Right ventricle myocardium inferior (tissue), 1 donor: ENCODE measurements around the gene TRIM40. TPM values are rescaled to one million over a fixed set of nuclear protein-coding genes. Genes with fewer than 3 reads are reported as not detected.

ENCODE experiments used
- ATAC-seq: fragments of 200-7000 bp; cut with Tn5 transposase; one replicate; pipeline ENCODE4 v1.9.1; 2020; ENCODE audit warnings: mild to moderate bottlenecking, moderate library complexity
- DNase-seq: peaks from one replicate; pipeline ENCODE4 v3.0.0; 2021; ENCODE audit errors: missing footprints
- intact Hi-C: fragments of 100-400 bp; cut with DNase I; formaldehyde crosslinking; loops from one replicate; pipeline ENCODE4 v1.11.0; 2022
- total RNA-seq: library from RNA; stranded (reverse); fragmentation: NEBNext Ultra II Directional; extraction: Animal tissue kit (Norgen Biotek cat#: 25700); gene quantifications from one replicate; pipeline ENCODE4 v1.2.1, GENCODE V29; 2021
- donor health status: DM: no; HTN: yes; CAD: no; lungs with severe emphysema.

TRIM40 gene
- total RNA-seq, 1 donor from 2014 or later, result not detected

DNA sequence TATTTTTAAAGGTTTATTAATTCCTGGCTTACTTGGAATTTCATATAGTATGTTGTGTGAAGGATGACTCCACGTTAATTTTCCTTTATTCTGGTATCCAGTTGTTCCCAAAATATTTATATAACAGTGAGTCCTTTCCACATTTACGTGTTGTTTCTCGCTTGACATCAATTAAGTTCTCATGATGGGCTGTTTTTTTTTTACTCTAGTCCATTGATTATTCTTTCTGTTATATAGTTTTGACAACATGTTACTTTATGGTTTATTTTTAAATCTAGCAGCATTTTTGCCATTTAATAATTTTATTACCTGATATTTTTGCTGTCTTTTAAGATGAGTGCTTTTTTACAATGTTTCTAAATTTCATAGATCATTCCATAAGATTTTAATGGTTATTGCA, 6.7 kb downstream of the TRIM40 start:
- ATAC-seq (no peak), DNase-seq (no peak)
- intact Hi-C loops, result no loop called here

DNA sequence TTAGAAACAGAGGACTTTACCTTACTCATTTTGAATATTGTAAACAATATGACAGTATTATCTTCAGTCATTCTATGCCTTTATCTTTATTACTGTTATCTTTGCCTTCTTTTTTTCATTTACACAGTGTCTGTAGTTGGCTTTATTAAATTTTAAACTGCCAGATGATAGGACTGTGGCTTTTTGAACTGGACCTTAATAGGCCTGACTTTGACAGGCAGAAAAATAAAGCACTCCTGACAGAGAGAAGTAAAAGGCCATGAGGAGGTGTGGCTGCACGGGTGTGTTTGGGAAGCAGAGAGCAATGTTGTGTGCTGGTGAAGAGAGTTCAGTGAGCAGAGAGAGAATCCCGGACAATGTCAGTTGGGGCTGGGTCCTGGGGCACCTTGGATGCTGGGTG, 7.8 kb downstream of the TRIM40 start:
- intact Hi-C loops, result no loop called here
- DNase-seq (no peak), ATAC-seq (no peak)

DNA sequence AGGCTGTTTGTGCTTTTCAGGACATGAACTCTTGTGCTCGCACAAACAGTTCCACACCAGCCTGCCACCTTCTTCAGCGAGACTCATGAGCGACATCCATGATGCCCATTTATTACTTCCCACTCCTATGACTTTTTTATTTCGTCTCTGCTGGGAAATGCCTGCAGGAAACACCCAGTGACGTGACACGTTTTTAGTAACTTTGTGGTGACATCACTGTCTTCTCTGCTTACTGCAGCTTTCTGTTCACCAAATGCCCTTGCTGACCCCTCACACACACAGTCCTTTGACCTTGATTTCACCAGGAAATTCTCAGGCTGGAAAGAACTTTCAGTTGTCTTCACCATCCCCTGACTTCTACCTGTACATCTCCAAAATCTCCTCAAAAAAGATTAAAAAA, 8.9 kb downstream of the TRIM40 start:
- intact Hi-C loops, result no loop called here
- DNase-seq (no peak), ATAC-seq (no peak)

DNA sequence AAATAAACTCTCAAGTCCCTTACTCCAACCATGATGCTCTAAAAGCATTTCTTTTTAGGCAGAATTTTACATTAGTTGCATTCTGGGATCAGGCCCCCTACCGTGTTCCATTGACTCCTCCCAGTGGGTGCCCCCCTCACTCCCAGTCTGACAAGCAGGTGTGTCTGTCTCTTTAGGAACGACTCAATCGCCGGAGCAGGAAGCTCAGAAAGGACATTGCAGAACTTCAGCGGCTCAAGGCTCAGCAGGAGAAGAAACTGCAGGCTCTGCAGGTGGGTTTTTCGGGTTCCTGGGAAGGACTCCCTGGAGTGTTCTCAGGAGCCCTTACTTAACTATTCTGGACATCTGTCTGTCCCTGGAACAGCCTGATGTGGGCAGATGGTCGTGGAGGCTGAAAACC, 9.9 kb downstream of the TRIM40 start:
- no peak for ATAC-seq

DNA sequence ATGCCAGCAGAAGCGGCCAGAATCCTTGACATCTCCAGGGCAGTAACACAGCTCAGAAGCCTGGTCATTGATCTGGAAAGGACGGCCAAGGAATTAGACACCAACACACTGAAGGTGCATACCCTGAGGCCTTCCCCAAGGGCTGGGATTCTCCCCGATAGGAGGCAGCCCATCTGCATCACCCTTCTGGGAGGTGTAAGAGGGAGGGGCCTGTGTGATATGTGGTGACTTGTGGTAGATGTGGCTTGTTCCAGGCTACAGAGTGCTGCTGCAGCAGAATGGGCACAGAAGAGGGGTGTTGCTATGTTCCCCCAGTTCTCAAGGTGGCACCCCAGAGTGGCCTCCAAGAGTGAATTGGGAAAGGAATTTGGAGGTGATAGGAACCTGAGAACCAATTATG, 11.2 kb downstream of the TRIM40 start:
- no peak for DNase-seq
- ATAC-seq, result no peak
- intact Hi-C loops, result no loop called here

More for the DNA sequence above, 9.9 kb downstream of the TRIM40 start:
- DNase-seq, result no peak
- intact Hi-C loops, result no loop called here

DNA sequence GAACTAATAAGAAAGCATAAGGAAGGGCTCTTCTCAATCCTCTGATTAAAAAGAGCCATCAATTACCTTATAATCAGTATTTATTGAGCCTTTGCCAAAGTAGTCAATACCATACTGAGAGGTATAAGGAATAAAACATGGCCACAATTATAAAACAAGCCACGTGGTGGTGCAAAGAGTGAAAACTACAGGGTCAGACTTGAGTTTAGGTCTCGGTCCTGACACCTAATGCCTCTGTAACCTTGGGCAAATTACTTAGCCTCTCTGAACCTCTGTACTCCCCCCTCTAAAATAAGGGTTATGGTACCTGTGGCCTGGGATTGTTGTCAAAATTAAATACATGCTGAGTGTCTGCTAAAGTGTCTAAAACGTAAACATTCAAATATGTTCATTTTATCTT, 13.3 kb downstream of the TRIM40 start:
- no peak for ATAC-seq
- intact Hi-C loops, result no loop called here
- DNase-seq, result no peak

DNA sequence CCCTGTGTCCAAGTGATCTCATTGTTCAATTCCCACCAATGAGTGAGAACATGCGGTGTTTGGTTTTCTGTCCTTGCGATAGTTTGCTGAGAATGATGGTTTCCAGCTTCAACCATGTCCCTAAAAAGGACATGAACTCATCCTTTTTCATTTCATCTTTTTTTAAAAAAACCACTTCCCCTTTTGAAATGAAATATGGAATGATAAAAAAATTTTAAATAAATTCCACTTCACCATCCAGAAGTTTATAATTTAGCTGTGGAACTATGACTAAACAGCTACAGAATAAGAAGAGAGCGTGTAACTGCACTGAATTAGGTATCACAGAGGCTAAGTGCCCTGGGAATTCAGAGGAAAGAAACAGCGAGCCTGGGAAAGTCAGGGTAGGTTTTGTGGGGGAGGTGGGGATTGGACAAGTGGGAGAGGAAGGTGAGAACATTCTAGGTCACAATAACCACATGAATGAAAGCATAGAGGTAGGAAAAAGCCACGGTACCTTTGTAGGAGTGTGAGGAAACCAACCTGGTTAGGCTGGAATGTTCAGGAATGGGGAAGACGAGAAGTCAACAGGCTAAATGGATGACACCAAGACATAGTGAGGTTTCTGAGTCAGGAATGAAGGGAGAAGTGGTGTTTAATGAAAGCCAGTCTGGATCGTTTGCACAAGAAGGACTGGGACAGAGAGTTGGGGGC, 14.1 kb downstream of the TRIM40 start:
- DNase-seq, result no peak
- ATAC-seq, result no peak
- intact Hi-C loops, result no loop called here

DNA sequence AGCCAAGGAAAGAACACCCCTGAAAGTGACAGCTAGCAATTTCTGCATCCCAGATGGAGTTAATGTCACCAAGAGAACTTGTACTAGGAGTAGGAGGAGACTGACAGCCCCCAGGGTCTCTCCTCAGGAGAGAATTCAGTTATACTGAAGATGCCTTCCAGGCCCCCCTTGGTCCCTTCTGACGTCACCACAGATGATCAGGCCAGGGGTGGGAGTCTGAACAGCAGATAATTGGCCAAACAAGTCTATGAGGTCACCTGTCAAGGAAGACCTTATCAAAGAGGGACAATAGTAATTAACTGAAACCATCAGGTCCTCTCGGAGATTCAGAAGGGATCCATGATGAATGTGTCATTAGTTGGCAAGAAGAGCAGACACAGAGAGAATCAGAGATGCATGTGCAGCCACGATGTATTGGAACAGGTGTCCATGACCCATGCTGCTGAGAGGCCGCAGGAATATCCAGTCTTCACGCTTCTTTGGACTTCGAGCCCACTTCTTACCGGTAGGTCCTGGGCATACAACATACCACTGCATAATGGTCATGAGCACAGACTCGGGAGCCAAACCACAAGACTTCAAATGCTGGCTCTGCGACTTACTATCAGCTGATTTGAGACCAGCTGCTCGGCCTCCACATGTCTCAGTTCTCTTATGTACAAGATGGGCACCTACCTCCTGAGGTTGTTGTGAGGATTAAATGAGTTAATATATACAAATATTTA, 14.9 kb downstream of the TRIM40 start:
- ATAC-seq, result no peak
- intact Hi-C loops, result no loop called here
- DNase-seq, result no peak

DNA sequence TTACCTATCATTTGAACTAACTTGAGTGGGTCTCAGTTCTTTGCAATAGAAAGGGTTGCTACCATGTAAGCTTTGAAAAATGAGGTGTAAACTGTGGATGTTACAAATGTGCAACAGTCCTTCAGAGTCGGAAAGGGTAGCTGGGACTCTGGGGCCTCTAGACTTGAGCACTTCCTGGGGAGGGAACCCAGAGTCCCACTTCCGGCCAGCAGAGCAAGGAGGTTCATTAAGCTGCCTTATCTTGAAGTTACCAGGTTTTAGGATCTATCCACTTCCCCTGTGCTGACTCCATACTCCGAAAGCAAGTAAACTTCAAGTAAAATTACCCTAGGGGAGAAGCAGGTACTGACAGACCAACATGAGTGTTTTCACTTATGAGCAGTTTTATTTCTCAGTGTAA, 15.6 kb downstream of the TRIM40 start:
- no peak for DNase-seq
- intact Hi-C loops, result no loop called here
- ATAC-seq, result no peak

DNA sequence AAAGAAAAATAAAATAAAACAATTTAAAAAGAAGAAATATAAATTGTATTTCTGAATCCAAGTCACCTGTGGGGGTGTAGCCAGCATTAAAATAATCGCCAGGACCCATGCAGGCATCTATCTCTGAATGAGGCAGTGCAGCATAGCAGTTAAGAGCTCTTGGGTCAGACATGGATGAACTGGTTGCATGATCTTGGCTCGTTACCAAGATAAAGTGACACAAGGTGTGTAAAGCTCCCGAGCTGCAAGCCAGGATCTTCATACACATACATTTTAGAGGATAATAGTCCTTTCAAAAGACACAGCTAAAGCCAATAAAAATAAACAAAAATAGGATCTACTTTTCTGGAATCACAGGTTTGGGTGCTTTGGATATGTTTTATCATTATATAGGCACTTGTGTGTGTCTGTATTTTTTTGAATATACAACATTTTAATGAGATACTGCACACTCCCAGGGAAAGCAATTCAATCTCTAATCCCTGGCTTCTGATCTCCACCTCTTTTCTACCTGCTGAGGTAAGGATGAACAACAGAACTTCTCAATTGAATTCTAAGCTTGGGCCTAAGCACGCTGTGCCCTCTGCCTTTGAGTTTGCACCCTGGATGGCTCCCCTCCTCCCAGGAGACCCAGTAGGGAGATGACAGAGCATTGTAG, 16.2 kb downstream of the TRIM40 start:
- ATAC-seq, result no peak
- DNase-seq, result no peak
- intact Hi-C loops, result no loop called here

DNA sequence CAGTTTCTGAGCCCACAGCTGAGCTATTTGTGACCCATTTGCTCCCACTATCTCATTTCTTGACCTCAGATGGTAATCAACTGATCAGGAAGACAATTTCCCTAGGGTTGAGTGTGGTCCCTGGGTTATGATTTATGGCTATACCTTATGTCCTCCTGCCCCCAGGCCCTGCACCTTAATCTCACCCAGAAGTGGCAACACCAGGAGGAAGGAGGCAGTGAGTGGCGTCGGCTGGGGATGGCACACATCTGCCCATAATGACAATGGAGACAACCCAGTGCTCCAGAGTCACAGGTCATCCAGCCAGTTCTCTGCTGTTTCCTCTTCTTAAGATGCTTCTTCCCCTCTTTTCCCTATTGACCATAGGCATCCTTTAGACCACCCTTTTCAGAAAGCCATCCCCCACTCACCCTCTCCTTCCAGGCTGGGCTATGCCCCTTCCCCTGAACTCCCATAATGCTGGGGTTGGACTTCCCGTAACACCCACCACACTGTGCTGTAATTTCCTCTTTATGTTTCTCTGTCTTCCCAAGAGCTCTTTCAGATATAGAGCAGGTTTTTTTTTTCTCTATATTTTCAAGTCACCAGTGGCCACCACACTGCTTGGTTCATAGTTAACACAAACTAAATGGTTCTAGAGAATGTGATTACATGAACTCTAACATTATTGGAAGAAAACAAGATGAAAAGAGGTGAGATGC, 17.1 kb downstream of the TRIM40 start:
- ATAC-seq (no peak), DNase-seq (no peak)
- intact Hi-C loops, result no loop called here

DNA sequence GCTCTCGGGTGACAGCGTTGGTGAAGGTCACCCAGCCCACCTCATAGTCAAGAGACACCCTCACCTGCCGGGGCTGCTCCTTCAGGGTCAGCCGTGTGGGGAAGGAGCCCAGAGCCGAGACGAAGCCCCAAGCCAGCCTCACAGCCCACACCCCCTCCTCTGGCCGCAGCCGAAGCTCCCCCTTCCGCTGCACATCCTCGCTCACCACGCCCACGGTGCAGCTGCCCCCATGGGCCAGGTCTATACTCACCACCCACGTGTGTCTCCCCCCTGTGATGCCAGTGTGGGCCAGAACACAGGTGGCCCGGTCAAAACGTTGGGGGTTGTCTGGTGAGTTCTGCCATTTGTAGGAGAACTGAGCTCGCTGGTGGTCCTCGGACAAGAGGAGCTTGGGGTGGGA, 18.1 kb downstream of the TRIM40 start:
- DNase-seq (no peak), ATAC-seq (no peak)
- intact Hi-C loops, result no loop called here

DNA sequence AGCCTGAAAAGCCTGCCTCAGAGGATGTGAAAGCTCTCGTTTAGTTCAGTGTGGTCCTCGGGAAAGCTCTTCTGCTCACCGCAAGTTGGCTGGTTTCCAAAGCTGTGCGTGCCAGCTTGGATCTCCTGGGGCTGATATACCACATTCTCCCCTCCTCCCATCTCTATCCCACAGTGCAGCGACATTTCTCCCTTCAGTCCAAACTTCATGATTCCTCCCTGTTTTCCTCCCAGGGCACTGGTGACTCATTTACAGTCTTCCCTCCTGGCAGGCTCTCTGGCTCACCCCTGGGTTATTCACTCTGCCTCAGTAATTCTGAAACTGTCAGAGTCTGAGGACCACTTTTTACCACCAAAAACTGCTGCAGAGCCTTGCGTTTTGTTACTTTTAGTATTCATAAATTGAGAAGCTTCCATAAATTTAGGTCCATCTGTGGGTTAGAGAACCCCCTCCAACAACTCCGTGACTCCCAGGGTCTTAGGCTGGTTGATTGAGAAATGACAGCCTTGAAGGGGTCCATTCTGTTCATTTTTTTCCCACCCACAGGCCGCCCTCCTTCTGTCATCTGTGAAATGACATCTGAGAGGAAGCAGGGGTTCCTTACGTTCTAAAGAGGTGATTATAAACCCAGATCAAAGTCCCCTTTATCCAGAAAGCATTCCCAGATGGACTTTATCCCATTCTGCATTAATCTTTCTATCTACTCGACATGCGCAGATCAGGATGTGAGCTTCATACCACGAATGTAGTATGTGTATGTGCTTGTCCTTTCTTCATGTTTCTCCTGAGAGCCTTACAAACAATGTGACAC, 19.0 kb downstream of the TRIM40 start:
- intact Hi-C loops, result no loop called here
- DNase-seq, result no peak
- no peak for ATAC-seq

DNA sequence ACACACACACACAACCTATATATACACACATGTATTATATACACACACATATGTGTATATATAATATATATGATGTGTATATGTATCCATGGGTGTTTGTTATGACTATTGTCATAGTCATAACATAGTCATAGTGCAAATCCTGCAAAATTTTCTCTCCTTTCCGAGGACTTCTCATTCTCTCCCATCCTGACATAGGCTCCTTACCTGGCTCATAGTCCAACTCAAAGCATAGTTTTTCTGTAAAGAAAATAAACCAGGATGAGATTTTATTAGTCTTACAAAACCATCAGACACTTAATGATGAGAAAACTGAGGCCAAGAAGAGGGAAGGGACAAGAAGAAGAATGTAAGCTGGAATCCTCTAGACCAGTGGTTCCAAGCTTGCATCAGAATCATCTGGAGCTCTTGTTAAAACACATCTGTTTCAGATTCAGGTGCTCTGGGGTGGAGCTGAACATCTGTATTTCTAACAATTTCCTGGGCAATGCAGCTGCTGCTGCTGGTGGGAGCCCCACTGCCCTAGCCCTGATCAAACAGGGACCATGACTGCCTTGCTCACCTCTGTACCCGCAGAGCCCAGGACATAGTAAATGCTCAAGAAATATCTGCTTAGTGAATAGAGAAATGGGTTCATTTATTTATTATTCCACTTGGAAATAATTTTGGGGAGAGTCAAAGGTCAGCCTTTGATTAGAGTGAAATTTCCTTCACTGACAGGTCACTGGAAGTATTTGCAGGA, 19.8 kb downstream of the TRIM40 start:
- DNase-seq, result no peak
- intact Hi-C loops, result no loop called here
- no peak for ATAC-seq

DNA sequence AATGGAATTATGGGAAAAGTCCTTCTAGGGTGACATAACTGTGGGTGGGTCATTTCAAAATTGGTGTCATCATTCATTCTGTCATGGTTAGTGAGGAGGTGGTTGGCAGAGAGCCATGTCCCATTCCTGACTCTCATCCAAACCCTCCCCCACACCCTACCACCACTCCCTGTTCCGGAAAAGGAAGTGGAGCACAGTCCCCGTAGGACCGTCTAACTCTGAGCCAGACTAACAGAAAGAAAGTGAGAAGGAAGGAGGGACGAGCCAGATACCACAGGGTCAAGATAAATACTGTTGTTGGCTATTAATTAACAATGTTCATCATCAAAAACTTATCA, 20.3 kb downstream of the TRIM40 start:
- ATAC-seq (peak; percentile 72), DNase-seq (no peak)
- intact Hi-C loops, result no loop called here

DNA sequence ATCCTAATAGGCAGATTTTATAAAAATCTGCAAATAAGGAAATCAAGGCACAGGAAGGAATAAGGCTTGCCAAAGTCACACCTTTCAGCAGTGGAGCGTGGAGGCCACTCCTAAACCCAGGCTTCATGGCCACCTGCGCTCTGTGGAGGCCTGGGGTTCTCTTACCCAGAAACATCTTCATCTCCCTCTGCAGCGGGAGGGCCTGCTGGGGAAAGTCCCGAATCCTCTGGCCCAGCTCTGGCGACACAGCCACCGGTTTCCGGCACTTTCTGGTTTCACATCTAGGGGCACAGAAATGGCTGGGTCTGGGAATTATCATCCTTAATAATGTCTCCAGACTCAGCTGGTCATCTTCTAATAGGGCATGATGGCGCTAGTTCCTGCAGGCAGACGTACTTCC, 20.8 kb downstream of the TRIM40 start:
- DNase-seq (no peak), ATAC-seq (no peak)
- intact Hi-C loops, result no loop called here

DNA sequence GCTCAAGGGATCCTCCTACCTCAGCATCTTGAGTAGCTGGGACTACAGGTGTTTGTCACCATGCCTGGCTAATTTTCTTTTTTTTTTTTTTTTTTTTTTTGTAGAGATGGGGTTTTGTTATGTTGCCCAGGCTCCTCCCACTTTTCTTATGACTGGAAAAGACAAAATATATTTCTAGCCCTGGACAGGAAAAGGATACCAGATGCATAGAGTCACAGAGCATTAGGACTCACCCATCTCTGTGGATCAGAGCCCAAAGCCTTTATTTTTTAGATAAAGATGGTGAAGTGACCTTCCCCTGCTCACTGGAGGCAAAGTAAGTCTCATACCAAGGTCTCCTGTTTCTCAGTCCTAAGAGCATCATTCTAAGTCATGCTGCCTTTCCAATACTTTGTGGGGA, 21.6 kb downstream of the TRIM40 start:
- intact Hi-C loops, result no loop called here
- ATAC-seq, result no peak
- DNase-seq, result no peak

DNA sequence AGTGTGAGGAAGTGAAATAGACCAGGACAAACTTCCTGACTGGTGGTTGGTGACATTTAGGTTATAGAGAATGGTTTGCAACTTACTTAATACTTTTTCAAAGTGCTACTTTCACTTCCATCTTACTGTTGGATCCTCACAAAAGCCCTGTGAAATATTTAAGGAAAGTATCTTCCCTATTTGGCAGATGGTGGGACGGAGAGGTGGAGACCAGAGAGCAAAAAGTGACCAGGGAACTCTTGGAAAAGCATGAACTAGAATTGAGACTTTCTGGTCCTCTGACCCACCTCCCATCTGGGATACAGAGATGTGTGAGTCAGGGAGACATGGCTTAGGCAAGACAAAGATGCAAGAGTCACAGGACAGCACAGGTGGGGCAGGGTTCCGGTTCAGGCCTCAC, 22.1 kb downstream of the TRIM40 start:
- ATAC-seq, result no peak
- intact Hi-C loops, result no loop called here
- no peak for DNase-seq
